K562 (cell line): Measurements from ENCODE around the gene SPZ1. TPM values are rescaled to one million over a fixed set of nuclear protein-coding genes. Genes with fewer than 3 reads are reported as not detected.

ENCODE experiments used
- ATAC-seq: fragments of 200-7000 bp; cut with Tn5 transposase; 3 replicates; pipeline ENCODE4 v1.9.1; 2020; ENCODE audit warnings: moderate library complexity
- BruUV-seq: library from RNA; stranded (reverse); fragments of 400-500 nt; replicated peaks from 2 replicates; lab custom pipeline; 2021; lab: Mats Ljungman, UMichigan
- CTCF ChIA-PET: fragments of 300-600 bp; formaldehyde crosslinking; extraction: SDS; loops from one replicate; lab custom pipeline; 2021; ENCODE audit warnings: low intra/inter-chr PET ratio; lab: Yijun Ruan, JAX
- POLR2A ChIA-PET: fragments of 300-600, 350-650 bp; sonication (Branson Sonifier 250); formaldehyde crosslinking; extraction: SDS; loops from one replicate; lab custom pipeline; 2021; ENCODE audit warnings: antibody characterized with exemption, inconsistent platforms; lab: Yijun Ruan, JAX
- DNase-seq, 4 experiments: peaks; one replicate each; pipeline versions ENCODE4 v3.0.0 to v3.0.0-alpha.2; 2011 to 2018; ENCODE audit warnings: low spot score in 3 of 4, mixed read lengths in 3 of 4; ENCODE audit errors: extremely low read depth in 1 of 4
- FAIRE-seq: peaks from 2 replicates; lab custom pipeline; 2011; peaks lifted over from hg19 to GRCh38; lab: Jason Lieb, UNC
- H2AFZ ChIP-seq: 2 replicates; pipeline ENCODE4 v1.6.0; 2011; ENCODE audit warnings: low read depth, low read length, control low read depth, inconsistent platforms
- H3K27ac ChIP-seq: fragments of 200-600 bp; 3 replicates; pipeline ENCODE4 v1.8.0; 2011; ENCODE audit warnings: low read depth, mild to moderate bottlenecking, control low read depth, inconsistent platforms, low read length, moderate library complexity, mixed read lengths; ENCODE audit errors: extremely low read depth
- H3K27me3 ChIP-seq, 2 experiments: fragments of 300-600 bp in 1 of 2; 2 replicates in 1 of 2; 3 replicates in 1 of 2; pipeline versions ENCODE4 v1.6.0 to v1.8.0; 2011; ENCODE audit warnings: inconsistent platforms in 2 of 2, low read length in 2 of 2, mild to moderate bottlenecking in 1 of 2, mixed read lengths in 1 of 2, moderate library complexity in 1 of 2; ENCODE audit not compliant: control insufficient read depth in 2 of 2, insufficient read depth in 2 of 2
- H3K36me3 ChIP-seq: fragments of 300-600 bp; 3 replicates; pipeline ENCODE4 v1.8.0; 2011; ENCODE audit warnings: mild to moderate bottlenecking, low read length, inconsistent platforms; ENCODE audit not compliant: control insufficient read depth, insufficient read depth
- H3K4me1 ChIP-seq, 2 experiments: fragments of 200-600 bp in 1 of 2; replicated peaks in 1 of 2; 2 replicates in 1 of 2; 3 replicates in 1 of 2; pipeline versions ENCODE4 v1.5.1 to v1.8.0; 2011; ENCODE audit warnings: inconsistent platforms in 2 of 2, low read length in 2 of 2, mild to moderate bottlenecking in 1 of 2, mixed read lengths in 1 of 2, moderate library complexity in 1 of 2; ENCODE audit not compliant: control insufficient read depth in 2 of 2, insufficient read depth in 2 of 2
- H3K4me2 ChIP-seq: 2 replicates; pipeline ENCODE4 v1.6.1; 2011; ENCODE audit warnings: low read length, control low read depth, inconsistent platforms, mixed read lengths; ENCODE audit not compliant: insufficient read depth
- H3K4me3 ChIP-seq: fragments of 200-600 bp; sonication (generic), shearing (Covaris generic); 2 replicates; pipeline ENCODE4 v1.5.1; 2016; ENCODE audit warnings: control low read depth, inconsistent platforms
- H3K79me2 ChIP-seq: fragments of 200-600 bp; 3 replicates; pipeline ENCODE4 v1.8.0; 2011; ENCODE audit warnings: low read length, inconsistent platforms; ENCODE audit not compliant: control insufficient read depth, insufficient read depth
- H3K9ac ChIP-seq, 2 experiments: 2 replicates each; pipeline versions ENCODE4 v1.6.0 to v1.6.1; 2011; ENCODE audit warnings: low read depth in 2 of 2, low read length in 2 of 2, control low read depth in 1 of 2, inconsistent platforms in 1 of 2, mild to moderate bottlenecking in 1 of 2, mixed read lengths in 1 of 2; ENCODE audit not compliant: insufficient read depth in 1 of 2
- H3K9me1 ChIP-seq: one replicate; pipeline ENCODE4 v1.6.0; 2011; ENCODE audit warnings: inconsistent platforms, mild to moderate bottlenecking, low read length, moderate library complexity; ENCODE audit not compliant: control insufficient read depth, insufficient read depth
- H3K9me3 ChIP-seq: replicated peaks from 2 replicates; pipeline ENCODE4 v1.5.1; 2011; ENCODE audit warnings: low read depth, low read length, inconsistent platforms; ENCODE audit not compliant: control insufficient read depth, insufficient read depth
- H4K20me1 ChIP-seq: replicated peaks from 2 replicates; pipeline ENCODE4 v1.6.1; 2011; ENCODE audit warnings: low read length, inconsistent platforms, mixed read lengths; ENCODE audit not compliant: control insufficient read depth, insufficient read depth
- COPS2 ChIP-seq: fragments of 450-650 bp; conservative IDR thresholded peaks from 2 replicates; pipeline ENCODE4 v1.6.1; 2016; ENCODE audit warnings: mild to moderate bottlenecking, moderate library complexity
- CREB3 ChIP-seq: fragments of 450-650 bp; conservative IDR thresholded peaks from 2 replicates; pipeline ENCODE4 v1.6.1; 2016; ENCODE audit warnings: missing genetic modification characterization, low read depth, mild to moderate bottlenecking, missing compliant biosample characterization, moderate library complexity
- HOXB6 ChIP-seq: fragments of 250-450 bp; sonication (Bioruptor Pico); IDR thresholded peaks from 2 replicates; pipeline ENCODE4 v1.5.1; 2022; ENCODE audit warnings: mild to moderate bottlenecking, borderline replicate concordance
- KLF6 ChIP-seq: fragments of 250-450 bp; sonication (Bioruptor Pico); IDR thresholded peaks from 2 replicates; pipeline ENCODE4 v1.4.0; 2020; ENCODE audit warnings: mild to moderate bottlenecking, moderate library complexity, borderline replicate concordance
- MCM7 ChIP-seq, 2 experiments: fragments of 450-650 bp; IDR thresholded peaks; 2 replicates each; pipeline ENCODE4 v1.6.1; 2016 to 2018
- NR2F6 ChIP-seq: fragments of 450-650 bp; formaldehyde crosslinking; IDR thresholded peaks from 2 replicates; pipeline ENCODE4 v1.4.0; 2020; ENCODE audit warnings: mild to moderate bottlenecking
- PREB ChIP-seq: sonication (generic); formaldehyde crosslinking; IDR thresholded peaks from 2 replicates; pipeline ENCODE4 v1.8.1; 2023; ENCODE audit warnings: mild to moderate bottlenecking, missing genetic modification reagents
- SPI1 ChIP-seq: IDR thresholded peaks from 2 replicates; pipeline ENCODE4 v1.6.1; 2011; ENCODE audit warnings: low read depth, low read length, control low read depth, borderline replicate concordance
- ZNF408 ChIP-seq: fragments of 250-450 bp; sonication (Bioruptor Pico); IDR thresholded peaks from 2 replicates; pipeline ENCODE4 v1.4.0; 2020; ENCODE audit warnings: low read depth, mild to moderate bottlenecking, moderate library complexity
- ZNF445 ChIP-seq: fragments of 250-450 bp; sonication (Bioruptor Pico); IDR thresholded peaks from 2 replicates; pipeline ENCODE4 v1.4.0; 2020; ENCODE audit warnings: low read depth, mild to moderate bottlenecking, moderate library complexity
- WGBS: fragments of 100-300 bp; shearing (Covaris generic); methylation state at CpG from one replicate; pipeline ENCODE4 v1.1.6; 2016; ENCODE audit warnings: low coverage, mixed read lengths; ENCODE audit not compliant: insufficient coverage; ENCODE audit errors: missing lambda C conversion rate; 5-methylcytosine and 5-hydroxymethylcytosine counted together
- in situ Hi-C: fragments of 300-500 bp; cut with MboI; formaldehyde crosslinking; loops from 4 replicates; pipeline ENCODE4 v1.15.0; 2018; ENCODE audit warnings: inconsistent platforms, mixed read lengths
- intact Hi-C: fragments of 100-400 bp; cut with micrococcal nuclease; formaldehyde crosslinking; loops from 2 replicates; pipeline ENCODE4 v1.14.2; 2022
- polyA plus RNA-seq, 8 experiments: library from polyadenylated mRNA; depleted of rRNA in 4 of 8; stranded (reverse) in 5 of 8; unstranded in 3 of 8; fragments of >200 nt; fragmentation: Nextera tagmentation in 2 of 8; fragmentation: Illumina TruSeq in 1 of 8; extraction: Ambion mirVana in 2 of 8; extraction: Trizol in 1 of 8; gene quantifications; 2 replicates each; pipeline versions ENCODE4 v1.2.1 to v1.2.3, GENCODE V29; 2011 to 2014; ENCODE audit warnings: inconsistent platforms in 1 of 8, missing spikeins in 1 of 8
- total RNA-seq, 7 experiments: library from RNA; depleted of rRNA in 6 of 7; stranded (reverse); fragments of >200 nt in 6 of 7; fragmentation: Illumina TruSeq in 2 of 7; extraction: Trizol in 2 of 7; gene quantifications; 2 replicates each; pipeline versions ENCODE4 v1.2.1 to v1.2.3, GENCODE V29; 2011 to 2021; ENCODE audit warnings: low replicate concordance in 1 of 7
- TF ChIP-seq, protein P1 (sequence below), 2 experiments: IDR thresholded peaks; 2 replicates each; pipeline ENCODE4 v1.6.1; 2012; ENCODE audit warnings: improper control_type of control experiment in 2 of 2, low read depth in 2 of 2, low read length in 2 of 2, borderline replicate concordance in 1 of 2

Gene SPZ1
- total and polyA plus RNA-seq, 9 of the 15 experiments (the other 6 are each of a cell fraction or from before 2014, with no cell fraction given), result not detected

DNA sequence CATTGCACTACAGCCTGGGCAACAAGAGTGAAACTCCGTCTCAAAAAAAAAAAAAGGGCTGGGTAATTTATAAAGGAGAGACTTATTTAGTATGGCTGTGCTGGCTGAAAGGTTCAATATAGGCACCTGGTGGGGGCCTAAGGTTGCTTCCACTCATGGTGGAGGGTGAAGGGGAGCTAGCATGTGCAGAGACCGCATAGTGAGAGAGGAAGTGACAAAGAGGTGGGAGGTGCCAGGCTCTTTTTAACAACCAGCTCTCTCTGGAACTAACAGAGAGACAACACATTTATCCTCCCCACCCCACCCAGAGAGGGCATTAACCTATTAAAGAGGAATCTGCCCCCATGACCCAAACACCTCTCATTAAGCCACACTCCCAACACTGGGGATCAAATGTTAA, 35.1 kb upstream of the SPZ1 start:
- in situ Hi-C loops (no loop called here), intact Hi-C loops (no loop called here)
- H3K9me1 ChIP-seq, result no peaks in the 10 kb centered on the region
- H3K9me3 ChIP-seq, result no peaks in the 10 kb centered on the region
- no peaks in the 10 kb centered on the region for H3K36me3 ChIP-seq
- no peak overlapping the region for H3K4me2 ChIP-seq
- no peak overlapping the region for H3K27ac ChIP-seq
- WGBS, result 0% methylated on average over 2 of the region's 2 CpGs
- H3K4me3 ChIP-seq, result no peak overlapping the region
- peaks cover 3 to 31% of the 10 kb centered on the region in 2 experiments; a peak in 3 of 5 replicates for H3K27me3 ChIP-seq
- H4K20me1 ChIP-seq, result no peaks in the 10 kb centered on the region
- CTCF ChIA-PET, result no interaction called here
- no peak overlapping the region for H2AFZ ChIP-seq
- H3K4me1 ChIP-seq, result no peaks in the 10 kb centered on the region
- no TSS peak for BruUV-seq
- POLR2A ChIA-PET, result interaction anchor here (0.6 kb wide), 1 partner anchor 224 kb away, joined by 3 read pairs; no protein-coding TSS in a partner anchor
- DNase-seq (no peak), ATAC-seq (no peak), FAIRE-seq (no peak)
- no peaks in the 10 kb centered on the region for H3K79me2 ChIP-seq
- TF ChIP-seq SPI1 (0 out of 2 replicates have a peak, but pooled peaks have one; percentile 37), MCM7 (IDR thresholded peaks at IDR 0.05) (no peak), ZNF408 (CRISPR knock-in tag) (no peak), NR2F6 (CRISPR knock-in tag) (no peak)
- H3K9ac ChIP-seq, result no peak overlapping the region

DNA sequence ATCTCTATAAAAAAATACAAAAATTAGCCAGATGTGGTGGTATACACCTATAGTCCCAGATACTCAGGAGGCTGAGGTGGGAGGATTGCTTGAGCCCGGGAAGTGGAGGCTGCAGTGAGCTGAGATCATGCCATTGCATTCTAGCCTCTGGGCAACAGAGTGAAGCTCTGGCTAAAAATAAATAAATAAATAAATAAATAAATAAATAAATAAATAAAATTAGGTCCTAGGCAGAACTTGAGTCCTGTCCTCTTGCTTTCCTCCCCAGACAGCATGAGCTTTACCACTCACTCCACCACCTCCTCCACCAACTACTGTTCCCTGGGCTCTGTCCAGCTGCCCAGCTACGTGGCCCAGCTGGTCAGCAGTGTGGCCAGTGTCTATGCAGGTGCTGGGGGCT, 31.6 kb upstream of the SPZ1 start:
- Histone ChIP-seq H3K4me2 (no peak overlapping the region), H3K9me3 (no peaks in the 10 kb centered on the region), H3K27ac (no peak overlapping the region), H3K27me3 (peaks cover 9 to 30% of the 10 kb centered on the region in 2 experiments; a peak in 4 of 5 replicates), H3K4me1 (no peaks in the 10 kb centered on the region), H3K36me3 (no peaks in the 10 kb centered on the region), H4K20me1 (no peaks in the 10 kb centered on the region), H3K4me3 (no peak overlapping the region), H3K9ac (no peak overlapping the region), H3K9me1 (no peaks in the 10 kb centered on the region), H3K79me2 (no peaks in the 10 kb centered on the region), H2AFZ (no peak overlapping the region)
- ATAC-seq (no peak), DNase-seq (no peak), FAIRE-seq (no peak)
- POLR2A ChIA-PET, result interaction anchor here (1.1 kb wide), 1 partner anchor 31 kb away, joined by 3 read pairs; no protein-coding TSS in a partner anchor
- in situ Hi-C loops (no loop called here), intact Hi-C loops (no loop called here)
- 0% methylated on average over 2 of the region's 2 CpGs for WGBS
- CTCF ChIA-PET, result no interaction called here
- BruUV-seq, result no TSS peak
- TF ChIP-seq, protein P1, sequence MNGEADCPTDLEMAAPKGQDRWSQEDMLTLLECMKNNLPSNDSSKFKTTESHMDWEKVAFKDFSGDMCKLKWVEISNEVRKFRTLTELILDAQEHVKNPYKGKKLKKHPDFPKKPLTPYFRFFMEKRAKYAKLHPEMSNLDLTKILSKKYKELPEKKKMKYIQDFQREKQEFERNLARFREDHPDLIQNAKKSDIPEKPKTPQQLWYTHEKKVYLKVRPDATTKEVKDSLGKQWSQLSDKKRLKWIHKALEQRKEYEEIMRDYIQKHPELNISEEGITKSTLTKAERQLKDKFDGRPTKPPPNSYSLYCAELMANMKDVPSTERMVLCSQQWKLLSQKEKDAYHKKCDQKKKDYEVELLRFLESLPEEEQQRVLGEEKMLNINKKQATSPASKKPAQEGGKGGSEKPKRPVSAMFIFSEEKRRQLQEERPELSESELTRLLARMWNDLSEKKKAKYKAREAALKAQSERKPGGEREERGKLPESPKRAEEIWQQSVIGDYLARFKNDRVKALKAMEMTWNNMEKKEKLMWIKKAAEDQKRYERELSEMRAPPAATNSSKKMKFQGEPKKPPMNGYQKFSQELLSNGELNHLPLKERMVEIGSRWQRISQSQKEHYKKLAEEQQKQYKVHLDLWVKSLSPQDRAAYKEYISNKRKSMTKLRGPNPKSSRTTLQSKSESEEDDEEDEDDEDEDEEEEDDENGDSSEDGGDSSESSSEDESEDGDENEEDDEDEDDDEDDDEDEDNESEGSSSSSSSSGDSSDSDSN (IDR thresholded peaks at IDR 0.05; ENCODE audit: borderline replicate concordance in 1 of 2, low read depth in 2 of 2, low read length in 2 of 2), result no peak
- TF ChIP-seq KLF6 (CRISPR knock-in tag) (no peak), HOXB6 (CRISPR knock-in tag) (no peak), COPS2 (no peak), CREB3 (no peak), ZNF445 (CRISPR knock-in tag) (no peak), PREB (CRISPR knock-in tag) (no peak)
